ENCODE data around the gene SCT.

The SCT gene

GRCh38 chr11:628056-628455 is 1.1 kb upstream of the SCT start:
- Histone ChIP-seq H3K4ac (ENCODE audit: low read depth, low read length) (no peak overlapping the region), H3K18ac (ENCODE audit: low read length) (no peak overlapping the region), H2BK120ac (ENCODE audit: insufficient read depth, low read length, poor library complexity) (no peak overlapping the region), H3K23ac (ENCODE audit: low read length) (no peak overlapping the region), H2BK5ac (ENCODE audit: low read depth, low read length, poor library complexity) (no peak overlapping the region), H2AFZ (ENCODE audit: insufficient read depth, low read length, poor library complexity) (no peak overlapping the region), H3K4me2 (ENCODE audit: low read length) (no peak overlapping the region), H3K79me2 (ENCODE audit: control insufficient read depth, insufficient read depth, low read length, poor library complexity) (no peaks in the 10 kb centered on the region), H3K79me1 (ENCODE audit: low read length) (no peaks in the 10 kb centered on the region), H4K91ac (ENCODE audit: low read depth, low read length) (no peak overlapping the region), H3K36me3 (ENCODE audit: control insufficient read depth in 1 of 2, insufficient read depth in 2 of 2, low read length in 2 of 2) (peaks cover 2% of the 10 kb centered on the region in 2 experiments), H2BK12ac (ENCODE audit: low read length) (no peak overlapping the region), H3K9ac (ENCODE audit: low read length) (no peak overlapping the region), H4K8ac (ENCODE audit: low read depth, low read length) (no peak overlapping the region), H3K14ac (ENCODE audit: low read length) (no peak overlapping the region), H3K9me3 (ENCODE audit: insufficient read depth, low read depth, low read length) (no peaks in the 10 kb centered on the region), H3K4me1 (ENCODE audit: control insufficient read depth in 1 of 2, insufficient read depth in 2 of 2, low read length in 2 of 2) (peaks cover 0 to 7% of the 10 kb centered on the region in 2 experiments), H3K27me3 (ENCODE audit: insufficient read depth, low read length) (peaks cover 5% of the 10 kb centered on the region), H3K4me3 (ENCODE audit: low read depth, low read length) (no peak overlapping the region), H2AK5ac (ENCODE audit: low read length) (peak overlapping the region; percentile 7), H3K27ac (ENCODE audit: low read depth, low read length) (no peak overlapping the region), H4K12ac (ENCODE audit: low read depth, low read length) (no peak overlapping the region)
- WGBS (ENCODE audit: extremely low coverage, insufficient coverage, insufficient read length) = no CpG with 5 or more reads among the region's 31 CpGs
- DNase-seq = no peak

GRCh38 chr11:627308-627576 is 261 bp upstream of the SCT start:
- Histone ChIP-seq H3K4me1 (ENCODE audit: control insufficient read depth in 1 of 2, insufficient read depth in 2 of 2, low read length in 2 of 2) (peaks cover 0 to 7% of the 10 kb centered on the region in 2 experiments), H3K27ac (ENCODE audit: low read depth, low read length) (no peak overlapping the region), H2AK5ac (ENCODE audit: low read length) (no peak overlapping the region), H3K4me2 (ENCODE audit: low read length) (no peak overlapping the region), H3K9me3 (ENCODE audit: insufficient read depth, low read depth, low read length) (no peaks in the 10 kb centered on the region), H3K27me3 (ENCODE audit: insufficient read depth, low read length) (peaks cover 5% of the 10 kb centered on the region), H2AFZ (ENCODE audit: insufficient read depth, low read length, poor library complexity) (no peak overlapping the region), H3K18ac (ENCODE audit: low read length) (no peak overlapping the region), H3K4ac (ENCODE audit: low read depth, low read length) (no peak overlapping the region), H3K79me2 (ENCODE audit: control insufficient read depth, insufficient read depth, low read length, poor library complexity) (no peaks in the 10 kb centered on the region), H2BK120ac (ENCODE audit: insufficient read depth, low read length, poor library complexity) (no peak overlapping the region), H4K8ac (ENCODE audit: low read depth, low read length) (no peak overlapping the region), H2BK12ac (ENCODE audit: low read length) (no peak overlapping the region), H3K4me3 (ENCODE audit: low read depth, low read length) (no peak overlapping the region), H3K14ac (ENCODE audit: low read length) (no peak overlapping the region), H3K36me3 (ENCODE audit: control insufficient read depth in 1 of 2, insufficient read depth in 2 of 2, low read length in 2 of 2) (peaks cover 0 to 2% of the 10 kb centered on the region in 2 experiments), H2BK5ac (ENCODE audit: low read depth, low read length, poor library complexity) (no peak overlapping the region), H3K23ac (ENCODE audit: low read length) (no peak overlapping the region), H4K12ac (ENCODE audit: low read depth, low read length) (no peak overlapping the region), H3K9ac (ENCODE audit: low read length) (no peak overlapping the region), H4K91ac (ENCODE audit: low read depth, low read length) (no peak overlapping the region), H3K79me1 (ENCODE audit: low read length) (no peaks in the 10 kb centered on the region)
- no CpG with 5 or more reads among the region's 28 CpGs for WGBS (ENCODE audit: extremely low coverage, insufficient coverage, insufficient read length)
- DNase-seq = no peak

GRCh38 chr11:625636-626268 is 1.2 kb downstream of the SCT start:
- Histone ChIP-seq H2AFZ (ENCODE audit: insufficient read depth, low read length, poor library complexity) (no peak overlapping the region), H3K36me3 (ENCODE audit: control insufficient read depth in 1 of 2, insufficient read depth in 2 of 2, low read length in 2 of 2) (peaks cover 0 to 2% of the 10 kb centered on the region in 2 experiments), H3K4me3 (ENCODE audit: low read depth, low read length) (no peak overlapping the region), H2BK120ac (ENCODE audit: insufficient read depth, low read length, poor library complexity) (no peak overlapping the region), H2AK5ac (ENCODE audit: low read length) (no peak overlapping the region), H4K8ac (ENCODE audit: low read depth, low read length) (no peak overlapping the region), H4K91ac (ENCODE audit: low read depth, low read length) (no peak overlapping the region), H3K9ac (ENCODE audit: low read length) (no peak overlapping the region), H2BK5ac (ENCODE audit: low read depth, low read length, poor library complexity) (no peak overlapping the region), H3K14ac (ENCODE audit: low read length) (no peak overlapping the region), H3K4me2 (ENCODE audit: low read length) (no peak overlapping the region), H4K12ac (ENCODE audit: low read depth, low read length) (no peak overlapping the region), H2BK12ac (ENCODE audit: low read length) (no peak overlapping the region), H3K18ac (ENCODE audit: low read length) (no peak overlapping the region), H3K23ac (ENCODE audit: low read length) (no peak overlapping the region), H3K79me1 (ENCODE audit: low read length) (no peaks in the 10 kb centered on the region), H3K79me2 (ENCODE audit: control insufficient read depth, insufficient read depth, low read length, poor library complexity) (no peaks in the 10 kb centered on the region), H3K9me3 (ENCODE audit: insufficient read depth, low read depth, low read length) (peaks cover 1% of the 10 kb centered on the region), H3K4ac (ENCODE audit: low read depth, low read length) (no peak overlapping the region), H3K27ac (ENCODE audit: low read depth, low read length) (no peak overlapping the region), H3K4me1 (ENCODE audit: control insufficient read depth in 1 of 2, insufficient read depth in 2 of 2, low read length in 2 of 2) (peaks cover 0 to 7% of the 10 kb centered on the region in 2 experiments), H3K27me3 (ENCODE audit: insufficient read depth, low read length) (peaks cover 5% of the 10 kb centered on the region)
- no CpG with 5 or more reads among the region's 22 CpGs for WGBS (ENCODE audit: extremely low coverage, insufficient coverage, insufficient read length)
- no peak for DNase-seq

GRCh38 chr11:624705-625635 is 2.0 kb downstream of the SCT start, which contains the start of gene CDHR5:
TSS of gene CDHR5 (minus strand) at chr11:624955. CDS start at chr11:624902, 53 bp downstream.
- no peak for DNase-seq
- Histone ChIP-seq H3K27me3 (ENCODE audit: insufficient read depth, low read length) (peaks cover 5% of the 10 kb centered on the region), H3K27ac (ENCODE audit: low read depth, low read length) (no peak within 1 kb of the TSS), H3K23ac (ENCODE audit: low read length) (no peak within 1 kb of the TSS), H2BK5ac (ENCODE audit: low read depth, low read length, poor library complexity) (no peak within 1 kb of the TSS), H2BK12ac (ENCODE audit: low read length) (no peak within 1 kb of the TSS), H4K12ac (ENCODE audit: low read depth, low read length) (no peak within 1 kb of the TSS), H3K79me1 (ENCODE audit: low read length) (no peaks in the 10 kb centered on the region), H3K14ac (ENCODE audit: low read length) (no peak within 1 kb of the TSS), H3K4me3 (ENCODE audit: low read depth, low read length) (no peak within 1 kb of the TSS), H4K8ac (ENCODE audit: low read depth, low read length) (no peak within 1 kb of the TSS), H3K9me3 (ENCODE audit: insufficient read depth, low read depth, low read length) (peaks cover 1% of the 10 kb centered on the region), H3K9ac (ENCODE audit: low read length) (no peak within 1 kb of the TSS), H2BK120ac (ENCODE audit: insufficient read depth, low read length, poor library complexity) (no peak within 1 kb of the TSS), H3K4me1 (ENCODE audit: control insufficient read depth in 1 of 2, insufficient read depth in 2 of 2, low read length in 2 of 2) (peaks cover 0 to 7% of the 10 kb centered on the region in 2 experiments), H4K91ac (ENCODE audit: low read depth, low read length) (no peak within 1 kb of the TSS), H2AK5ac (ENCODE audit: low read length) (no peak within 1 kb of the TSS), H3K36me3 (ENCODE audit: control insufficient read depth in 1 of 2, insufficient read depth in 2 of 2, low read length in 2 of 2) (peaks cover 0 to 2% of the 10 kb centered on the region in 2 experiments), H2AFZ (ENCODE audit: insufficient read depth, low read length, poor library complexity) (no peak within 1 kb of the TSS), H3K4ac (ENCODE audit: low read depth, low read length) (no peak within 1 kb of the TSS), H3K79me2 (ENCODE audit: control insufficient read depth, insufficient read depth, low read length, poor library complexity) (no peaks in the 10 kb centered on the region), H3K4me2 (ENCODE audit: low read length) (no peak within 1 kb of the TSS), H3K18ac (ENCODE audit: low read length) (no peak within 1 kb of the TSS)
- WGBS (ENCODE audit: extremely low coverage, insufficient coverage, insufficient read length) = no CpG with 5 or more reads among the region's 33 CpGs
